B cell (primary cell): ENCODE results near the gene LRRC4C. TPM values are rescaled to one million over a fixed set of nuclear protein-coding genes. Genes with fewer than 3 reads are reported as not detected.

Source experiments
- ATAC-seq: fragments of 200-7000 bp; cut with Tn5 transposase; one replicate; pipeline ENCODE4 v1.10.0; 2021; ENCODE audit warnings: low read depth, mild to moderate bottlenecking, moderate number of reproducible peaks, moderate library complexity
- CTCF ChIA-PET: fragments of 350-600 bp; sonication (Branson Sonifier 250); formaldehyde crosslinking; loops from one replicate; lab custom pipeline; 2021; ENCODE audit warnings: antibody characterized with exemption, inconsistent platforms; lab: Charles Lee
- POLR2A ChIA-PET: fragments of 350-600 bp; sonication (Branson Sonifier 250); formaldehyde crosslinking; loops from one replicate; lab custom pipeline; 2021; ENCODE audit warnings: antibody characterized with exemption; lab: Charles Lee
- DNase-seq: peaks from one replicate; pipeline ENCODE4 v3.0.0; 2013
- H2AFZ ChIP-seq: 2 replicates; pipeline ENCODE4 v1.6.1; 2012; ENCODE audit warnings: mild to moderate bottlenecking, low read depth, low read length; ENCODE audit not compliant: insufficient read depth, poor library complexity, severe bottlenecking
- H3K27ac ChIP-seq, 2 donors: 1 replicate in 1 of 2; 2 replicates in 1 of 2; pipeline ENCODE4 v1.5.1; 2012 to 2013; ENCODE audit warnings: low read length in 2 of 2, mild to moderate bottlenecking in 2 of 2, moderate library complexity in 1 of 2
- H3K27me3 ChIP-seq, 4 experiments: fragments of 200-600 bp in 1 of 4; sonication (generic) in 1 of 4; replicated peaks in 1 of 4; 1 replicate in 2 of 4; 2 replicates in 2 of 4; pipeline versions ENCODE4 v1.6.1 to v1.7.0; 2013 to 2016; ENCODE audit warnings: low read length in 3 of 4, mild to moderate bottlenecking in 2 of 4, mixed read lengths in 1 of 4, moderate library complexity in 1 of 4; ENCODE audit not compliant: insufficient read depth in 4 of 4, control insufficient read depth in 3 of 4; ENCODE audit errors: control extremely low read depth in 1 of 4
- H3K36me3 ChIP-seq, 2 experiments: replicated peaks in 1 of 2; 1 replicate in 1 of 2; 2 replicates in 1 of 2; pipeline versions ENCODE4 v1.6.1 to v1.7.1; 2013; ENCODE audit warnings: low read length in 1 of 2; ENCODE audit not compliant: insufficient read depth in 2 of 2, control insufficient read depth in 1 of 2; ENCODE audit errors: control extremely low read depth in 1 of 2, extremely low read depth in 1 of 2
- H3K4me1 ChIP-seq, 2 donors: fragments of 200-600 bp in 1 of 2; sonication (generic) in 1 of 2; 1 replicate in 1 of 2; 2 replicates in 1 of 2; pipeline versions ENCODE4 v1.5.1 to v1.6.1; 2013 to 2017; ENCODE audit warnings: low read length in 2 of 2; ENCODE audit not compliant: control insufficient read depth in 2 of 2, insufficient read depth in 2 of 2
- H3K4me2 ChIP-seq: replicated peaks from 2 replicates; pipeline ENCODE3; 2012; ENCODE audit warnings: mild to moderate bottlenecking, low read depth, low read length; ENCODE audit not compliant: poor library complexity, severe bottlenecking
- H3K4me3 ChIP-seq, 5 experiments: fragments of 200-600 bp in 1 of 5; sonication (generic) in 1 of 5; 1 replicate in 3 of 5; 2 replicates in 2 of 5; pipeline versions ENCODE4 v1.5.1 to v1.7.0; 2011 to 2016; ENCODE audit warnings: low read length in 4 of 5, mild to moderate bottlenecking in 4 of 5, low read depth in 2 of 5, control low read depth in 1 of 5, moderate library complexity in 1 of 5; ENCODE audit not compliant: insufficient read depth in 1 of 5; ENCODE audit errors: control extremely low read depth in 1 of 5, extremely low read depth in 1 of 5
- H3K79me2 ChIP-seq: fragments of 200-600 bp; sonication (generic); one replicate; pipeline ENCODE4 v1.6.0; 2016; ENCODE audit warnings: low read length; ENCODE audit not compliant: control insufficient read depth, insufficient read depth
- H3K9ac ChIP-seq: fragments of 200-600 bp; sonication (generic); 2 replicates; pipeline ENCODE4 v1.6.1; 2017; ENCODE audit warnings: mild to moderate bottlenecking, low read length, moderate library complexity
- H3K9me3 ChIP-seq, 3 donors: one replicate each; pipeline versions ENCODE4 v1.6.1 to v1.7.1; 2013; ENCODE audit warnings: low read length in 2 of 3; ENCODE audit not compliant: control insufficient read depth in 2 of 3, insufficient read depth in 1 of 3; ENCODE audit errors: control extremely low read depth in 1 of 3
- H4K20me1 ChIP-seq: 2 replicates; pipeline ENCODE4 v1.6.0; 2012; ENCODE audit warnings: mild to moderate bottlenecking, low read length; ENCODE audit not compliant: insufficient read depth, control insufficient read depth, poor library complexity, severe bottlenecking
- H3K27ac Mint-ChIP-seq: one replicate; pipeline ENCODE4 v1.8.0; 2021; ENCODE audit warnings: mixed read lengths
- H3K27me3 Mint-ChIP-seq: one replicate; pipeline ENCODE4 v1.8.0; 2021; ENCODE audit warnings: mixed read lengths
- H3K4me1 Mint-ChIP-seq: one replicate; pipeline ENCODE4 v1.8.0; 2021; ENCODE audit warnings: mixed read lengths
- H3K4me3 Mint-ChIP-seq: one replicate; pipeline ENCODE4 v1.8.0; 2021; ENCODE audit warnings: mixed read lengths
- H3K9me3 Mint-ChIP-seq: one replicate; pipeline ENCODE4 v1.8.0; 2022; ENCODE audit warnings: mixed read lengths; ENCODE audit not compliant: insufficient read depth
- EZH2 ChIP-seq: IDR thresholded peaks from 2 replicates; pipeline ENCODE4 v1.6.1; 2012; ENCODE audit warnings: borderline replicate concordance, low read depth, mild to moderate bottlenecking, moderate library complexity, low read length; ENCODE audit not compliant: insufficient read depth, poor library complexity, severe bottlenecking
- WGBS: methylation state at CpG from one replicate; pipeline ENCODE4 v1.1.5; 2013; ENCODE audit warnings: missing lambda C conversion rate; ENCODE audit not compliant: insufficient coverage; 5-methylcytosine and 5-hydroxymethylcytosine counted together
- intact Hi-C: fragments of 100-400 bp; cut with micrococcal nuclease; formaldehyde crosslinking; loops from one replicate; pipeline ENCODE4 v1.10.0; 2022
- polyA plus RNA-seq: library from polyadenylated mRNA; depleted of rRNA; stranded (reverse); fragments of >200 nt; gene quantifications from 2 replicates; pipeline ENCODE4 v1.2.3, GENCODE V29; 2012
- total RNA-seq, 2 donors: library from RNA; stranded (reverse); fragments of 120-200 nt in 1 of 2; gene quantifications; 1 replicate in 1 of 2; 2 replicates in 1 of 2; pipeline versions ENCODE4 v1.2.3 to v1.2.4, GENCODE V29; 2013 to 2022
- TF ChIP-seq, protein P1 (sequence below): fragments of 200-600 bp; IDR thresholded peaks from one replicate; pipeline ENCODE4 v1.8.0; 2022; ENCODE audit warnings: antibody characterized with exemption, mild to moderate bottlenecking

LRRC4C gene
- total and polyA plus RNA-seq, 2 donors (not counting 1 experiment from before 2014, with no cell fraction given): 0.57 TPM; not detected in 1

DNA sequence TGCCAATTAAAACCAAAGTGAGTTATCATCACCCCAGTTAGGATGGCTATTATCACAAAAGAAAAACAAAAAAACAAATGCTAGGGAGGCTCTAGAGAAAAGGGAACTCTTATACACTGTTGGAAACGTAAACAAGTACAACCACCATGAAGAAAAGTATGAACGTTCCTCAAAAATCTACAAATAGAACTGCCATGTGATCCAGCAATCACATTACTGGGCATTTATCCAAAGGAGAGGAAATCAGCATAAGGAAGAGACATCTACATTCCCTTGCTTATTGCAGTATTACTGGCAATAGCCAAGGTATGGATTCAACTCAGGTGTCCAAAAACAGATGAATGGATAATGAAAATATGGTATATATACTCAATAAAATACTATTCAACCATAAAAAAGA, 1145.1 kb downstream of the LRRC4C start:
- TF ChIP-seq EZH2: no peak
- TF ChIP-seq, protein P1, sequence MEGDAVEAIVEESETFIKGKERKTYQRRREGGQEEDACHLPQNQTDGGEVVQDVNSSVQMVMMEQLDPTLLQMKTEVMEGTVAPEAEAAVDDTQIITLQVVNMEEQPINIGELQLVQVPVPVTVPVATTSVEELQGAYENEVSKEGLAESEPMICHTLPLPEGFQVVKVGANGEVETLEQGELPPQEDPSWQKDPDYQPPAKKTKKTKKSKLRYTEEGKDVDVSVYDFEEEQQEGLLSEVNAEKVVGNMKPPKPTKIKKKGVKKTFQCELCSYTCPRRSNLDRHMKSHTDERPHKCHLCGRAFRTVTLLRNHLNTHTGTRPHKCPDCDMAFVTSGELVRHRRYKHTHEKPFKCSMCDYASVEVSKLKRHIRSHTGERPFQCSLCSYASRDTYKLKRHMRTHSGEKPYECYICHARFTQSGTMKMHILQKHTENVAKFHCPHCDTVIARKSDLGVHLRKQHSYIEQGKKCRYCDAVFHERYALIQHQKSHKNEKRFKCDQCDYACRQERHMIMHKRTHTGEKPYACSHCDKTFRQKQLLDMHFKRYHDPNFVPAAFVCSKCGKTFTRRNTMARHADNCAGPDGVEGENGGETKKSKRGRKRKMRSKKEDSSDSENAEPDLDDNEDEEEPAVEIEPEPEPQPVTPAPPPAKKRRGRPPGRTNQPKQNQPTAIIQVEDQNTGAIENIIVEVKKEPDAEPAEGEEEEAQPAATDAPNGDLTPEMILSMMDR: no peak
- no peaks in the 10 kb centered on the region for H3K36me3 ChIP-seq
- peaks cover 0 to 4% (median 0%) of the 10 kb centered on the region in 3 donors for H3K9me3 ChIP-seq
- WGBS: no CpG with 5 or more reads among the region's 2 CpGs
- no peak overlapping the region for H3K27ac Mint-ChIP-seq
- ATAC-seq (no peak), DNase-seq (no peak)
- no peak overlapping the region for H3K27ac ChIP-seq
- no peak overlapping the region for H2AFZ ChIP-seq
- H3K4me3 ChIP-seq: no peak overlapping the region
- intact Hi-C loops: no loop called here
- H3K4me1 Mint-ChIP-seq: no peaks in the 10 kb centered on the region
- no peaks in the 10 kb centered on the region for H3K27me3 ChIP-seq
- H3K9me3 Mint-ChIP-seq: no peaks in the 10 kb centered on the region
- H3K4me2 ChIP-seq: no peak overlapping the region
- H3K4me1 ChIP-seq: no peaks in the 10 kb centered on the region
- ChIA-PET POLR2A (no interaction called here), CTCF (no interaction called here)
- no peaks in the 10 kb centered on the region for H3K27me3 Mint-ChIP-seq
- no peak overlapping the region for H3K4me3 Mint-ChIP-seq
- H3K9ac ChIP-seq: no peak overlapping the region
- no peaks in the 10 kb centered on the region for H3K79me2 ChIP-seq
- H4K20me1 ChIP-seq: no peaks in the 10 kb centered on the region

DNA sequence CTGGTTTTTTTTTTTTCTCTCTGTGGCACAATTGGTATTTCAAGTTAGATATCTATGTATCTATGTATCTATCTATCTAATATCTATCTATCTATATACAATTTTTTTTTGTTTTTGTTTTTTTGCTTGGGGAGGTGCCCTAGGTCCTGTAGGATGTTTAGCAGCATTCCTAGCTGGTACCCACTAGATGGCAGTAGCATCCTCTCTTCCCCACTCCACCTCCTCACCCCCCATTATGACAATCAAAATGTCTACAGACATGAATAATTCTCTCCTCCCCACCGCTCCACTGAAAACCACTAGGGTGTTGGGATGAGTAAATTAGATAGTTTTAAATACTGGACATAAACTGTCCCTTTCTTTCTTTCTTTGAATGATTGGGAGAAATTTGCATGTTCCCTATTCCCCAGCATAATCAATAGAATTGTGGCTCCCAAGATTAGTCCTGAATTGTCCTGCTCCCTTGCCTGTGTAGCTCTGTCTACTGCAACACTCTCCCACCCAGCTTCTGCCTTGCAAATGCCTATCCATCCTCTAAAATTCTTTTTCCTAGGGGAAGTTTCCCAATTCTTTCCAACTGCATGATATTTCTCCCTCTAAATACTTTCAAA, 1152.4 kb downstream of the LRRC4C start:
- Mint-ChIP-seq H3K4me3 (no peak overlapping the region), H3K4me1 (no peaks in the 10 kb centered on the region), H3K27me3 (no peaks in the 10 kb centered on the region), H3K9me3 (no peaks in the 10 kb centered on the region), H3K27ac (no peak overlapping the region)
- no peaks in the 10 kb centered on the region for H3K4me1 ChIP-seq
- no peak for ATAC-seq
- no peaks in the 10 kb centered on the region for H3K36me3 ChIP-seq
- H3K27me3 ChIP-seq: no peaks in the 10 kb centered on the region
- no CpG with 5 or more reads among the region's 1 CpG for WGBS
- no peak overlapping the region for H3K9ac ChIP-seq
- peaks cover 0 to 4% (median 0%) of the 10 kb centered on the region in 3 donors for H3K9me3 ChIP-seq
- no peak for TF ChIP-seq EZH2
- TF ChIP-seq, protein P1: peak; percentile 30
- ChIA-PET POLR2A (no interaction called here), CTCF (no interaction called here)
- no peaks in the 10 kb centered on the region for H3K79me2 ChIP-seq
- no peak overlapping the region for H3K4me2 ChIP-seq
- no peak overlapping the region for H3K27ac ChIP-seq
- H4K20me1 ChIP-seq: no peaks in the 10 kb centered on the region
- no peak overlapping the region for H3K4me3 ChIP-seq
- H2AFZ ChIP-seq: no peak overlapping the region
- DNase-seq: no peak
- intact Hi-C loops: no loop called here
